SH-SY5Y (cell line): ENCODE measurements around the gene B3GNT3.

ENCODE experiments used
- GATA2 ChIP-seq: IDR thresholded peaks from 2 replicates; pipeline ENCODE4 v1.6.1; 2011; ENCODE audit warnings: mild to moderate bottlenecking, low read depth, low read length
- GATA3 ChIP-seq: IDR thresholded peaks from 2 replicates; pipeline ENCODE4 v1.6.1; 2011; ENCODE audit warnings: low read depth, mild to moderate bottlenecking, low read length, moderate library complexity

GRCh38 chr19:17829855-17830566 lies 35.1 kb downstream of the B3GNT3 start:
- no peak for TF ChIP-seq GATA3
- no peak for TF ChIP-seq GATA2
